Measurements from ENCODE around the gene GJA3. TPM values are rescaled to one million over a fixed set of nuclear protein-coding genes. Genes with fewer than 3 reads are reported as not detected.

GJA3 gene
- 0.33 TPM for polyA plus RNA-seq

- Mint-ChIP-seq H3K36me3 (no peaks in the 10 kb centered on the region), H3K27ac (peak within 1 kb of the TSS; percentile 82 to 88 (median 86)), H3K27me3 (peaks cover 2% of the 10 kb centered on the region), H3K4me3 (peak within 1 kb of the TSS; percentile 87 to 96 (median 96)), H3K4me1 (peaks cover 14 to 18% (median 14%) of the 10 kb centered on the region in 3 donors), H3K9me3 (no peaks in the 10 kb centered on the region)
Measured at GRCh38 chr13:20160306-20161274, at the start of gene GJA3. Gene GJA3 (minus strand): TSS chr13:20161052. CDS start chr13:20143288, 17,764 bp downstream.

- Mint-ChIP-seq H3K27me3 (peaks cover 11% of the 10 kb centered on the region), H3K9me3 (peaks cover 0 to 6% (median 1%) of the 10 kb centered on the region in 3 donors), H3K4me3 (no peak overlapping the region), H3K36me3 (no peaks in the 10 kb centered on the region), H3K27ac (no peak overlapping the region), H3K4me1 (no peaks in the 10 kb centered on the region)
Measured at GRCh38 chr13:20209948-20210347, 49.1 kb upstream of the GJA3 start.

DNA sequence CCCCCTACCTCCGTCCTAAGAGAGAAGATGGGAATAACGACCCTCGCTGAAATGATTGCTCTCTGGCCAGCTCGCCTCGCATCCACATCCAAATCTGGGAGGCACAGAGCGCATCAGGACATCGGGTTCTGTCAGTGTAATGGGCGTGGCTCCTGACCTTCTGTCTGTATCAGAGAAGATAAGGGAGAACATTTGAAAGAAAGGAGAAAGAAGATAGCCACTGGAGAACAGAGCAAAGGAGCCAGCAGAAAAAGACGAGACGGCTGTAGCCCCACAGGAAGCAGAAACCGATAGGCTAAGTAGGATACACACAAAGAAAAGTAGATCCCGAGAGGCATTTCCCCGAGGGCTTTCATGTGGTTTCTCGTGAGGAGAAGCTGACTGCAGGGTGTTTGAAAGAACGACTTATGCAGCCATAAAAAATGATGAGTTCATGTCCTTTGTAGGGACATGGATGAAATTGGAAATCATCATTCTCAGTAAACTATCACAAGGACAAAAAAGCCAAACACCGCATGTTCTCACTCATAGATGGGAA lies 45.9 kb upstream of the GJA3 start:
- Mint-ChIP-seq H3K27ac (peak overlapping the region in 1 of 3 donors; percentile 65), H3K4me3 (no peak overlapping the region), H3K4me1 (no peaks in the 10 kb centered on the region), H3K9me3 (peaks cover 0 to 1% (median 0%) of the 10 kb centered on the region in 3 donors), H3K27me3 (peaks cover 5% of the 10 kb centered on the region), H3K36me3 (no peaks in the 10 kb centered on the region)

- Mint-ChIP-seq H3K4me3 (no peak overlapping the region), H3K9me3 (peaks cover 0 to 4% (median 0%) of the 10 kb centered on the region in 3 donors), H3K27me3 (peaks cover 5% of the 10 kb centered on the region), H3K27ac (no peak overlapping the region), H3K36me3 (no peaks in the 10 kb centered on the region), H3K4me1 (no peaks in the 10 kb centered on the region)
Measured at GRCh38 chr13:20206065-20206697, 45.3 kb upstream of the GJA3 start.

DNA sequence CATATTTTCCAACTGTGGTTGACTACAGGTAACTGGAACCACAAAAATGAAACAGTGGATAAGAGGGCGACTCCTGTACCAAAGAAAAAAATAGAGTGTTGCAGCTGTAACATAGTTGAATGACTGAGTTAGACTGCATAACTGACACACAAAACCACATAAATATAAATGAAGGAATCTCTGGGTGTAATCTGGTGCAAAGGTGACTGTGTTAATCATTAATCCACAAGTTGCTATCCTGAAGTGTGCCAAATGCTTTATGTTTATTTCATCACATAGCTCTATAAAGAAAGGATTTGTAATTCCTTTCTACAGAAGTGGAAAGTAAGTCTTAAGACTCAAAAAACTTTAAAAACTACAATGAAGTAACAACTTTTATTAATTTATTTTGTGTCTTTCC lies 37.9 kb upstream of the GJA3 start:
- Mint-ChIP-seq H3K4me1 (peaks cover 6 to 13% (median 6%) of the 10 kb centered on the region in 3 donors), H3K4me3 (no peak overlapping the region), H3K27me3 (peaks cover 32% of the 10 kb centered on the region), H3K36me3 (peaks cover 4% of the 10 kb centered on the region), H3K27ac (no peak overlapping the region), H3K9me3 (peaks cover 0 to 4% (median 2%) of the 10 kb centered on the region in 3 donors)

DNA sequence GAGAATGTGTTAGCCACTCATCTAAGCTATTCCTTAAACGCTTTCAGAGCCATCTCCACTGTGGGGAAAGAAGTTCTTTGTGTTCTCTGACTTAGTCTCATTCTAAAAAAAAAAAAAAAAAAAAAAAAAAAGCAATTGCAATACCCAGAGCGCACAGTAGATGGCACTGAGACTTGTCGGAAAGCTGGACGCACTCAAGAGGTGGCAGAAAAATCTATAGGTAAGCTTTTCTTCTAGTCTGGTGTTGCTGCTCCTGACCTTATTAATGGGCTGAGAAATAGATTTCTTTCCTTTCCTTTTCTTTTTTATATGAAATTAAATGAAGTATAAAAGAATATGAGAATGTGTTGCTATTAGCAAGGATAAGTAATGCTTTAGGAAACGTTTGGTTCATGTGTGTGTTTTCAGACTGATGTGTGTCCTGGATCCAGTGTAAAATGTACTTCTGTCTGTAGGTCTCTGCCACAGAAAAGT lies 36.5 kb upstream of the GJA3 start:
- no peak overlapping the region for H3K27ac Mint-ChIP-seq
- peaks cover 36% of the 10 kb centered on the region for H3K27me3 Mint-ChIP-seq
- H3K4me1 Mint-ChIP-seq: peaks cover 8 to 16% (median 8%) of the 10 kb centered on the region in 3 donors
- H3K36me3 Mint-ChIP-seq: peaks cover 4% of the 10 kb centered on the region
- H3K4me3 Mint-ChIP-seq: no peak overlapping the region
- peaks cover 0 to 4% (median 2%) of the 10 kb centered on the region in 3 donors for H3K9me3 Mint-ChIP-seq

DNA sequence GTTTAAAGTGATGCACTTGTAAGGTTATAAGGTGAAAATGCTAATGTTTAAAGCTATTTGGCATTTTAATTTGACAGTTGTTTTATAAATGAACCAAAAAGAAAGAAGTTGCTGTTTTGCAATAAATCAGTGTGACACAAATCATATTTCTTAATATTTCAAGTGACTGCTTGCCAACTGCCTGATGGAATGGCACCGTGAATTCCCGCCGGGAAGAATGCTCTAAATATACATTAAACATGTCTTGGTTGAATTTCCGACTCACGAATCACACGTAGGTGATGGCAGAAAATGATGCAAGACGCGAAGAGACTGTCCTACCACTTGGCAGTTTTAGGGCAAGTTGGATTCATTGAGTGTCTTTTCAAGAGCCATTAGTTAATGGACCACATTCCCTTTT lies 34.9 kb upstream of the GJA3 start:
- Mint-ChIP-seq H3K36me3 (peaks cover 3% of the 10 kb centered on the region), H3K9me3 (peaks cover 0 to 2% (median 0%) of the 10 kb centered on the region in 3 donors), H3K27me3 (peaks cover 49% of the 10 kb centered on the region), H3K4me1 (peaks cover 8 to 19% (median 10%) of the 10 kb centered on the region in 3 donors), H3K4me3 (no peak overlapping the region), H3K27ac (no peak overlapping the region)

- Mint-ChIP-seq H3K9me3 (no peaks in the 10 kb centered on the region), H3K4me1 (peaks cover 8 to 19% (median 10%) of the 10 kb centered on the region in 3 donors), H3K27me3 (peaks cover 52% of the 10 kb centered on the region), H3K36me3 (peaks cover 1% of the 10 kb centered on the region), H3K27ac (peak overlapping the region; percentile 12 to 74 (median 17)), H3K4me3 (peak overlapping the region; percentile 24 to 92 (median 79))
Measured at GRCh38 chr13:20193907-20194631, 33.2 kb upstream of the GJA3 start.

DNA sequence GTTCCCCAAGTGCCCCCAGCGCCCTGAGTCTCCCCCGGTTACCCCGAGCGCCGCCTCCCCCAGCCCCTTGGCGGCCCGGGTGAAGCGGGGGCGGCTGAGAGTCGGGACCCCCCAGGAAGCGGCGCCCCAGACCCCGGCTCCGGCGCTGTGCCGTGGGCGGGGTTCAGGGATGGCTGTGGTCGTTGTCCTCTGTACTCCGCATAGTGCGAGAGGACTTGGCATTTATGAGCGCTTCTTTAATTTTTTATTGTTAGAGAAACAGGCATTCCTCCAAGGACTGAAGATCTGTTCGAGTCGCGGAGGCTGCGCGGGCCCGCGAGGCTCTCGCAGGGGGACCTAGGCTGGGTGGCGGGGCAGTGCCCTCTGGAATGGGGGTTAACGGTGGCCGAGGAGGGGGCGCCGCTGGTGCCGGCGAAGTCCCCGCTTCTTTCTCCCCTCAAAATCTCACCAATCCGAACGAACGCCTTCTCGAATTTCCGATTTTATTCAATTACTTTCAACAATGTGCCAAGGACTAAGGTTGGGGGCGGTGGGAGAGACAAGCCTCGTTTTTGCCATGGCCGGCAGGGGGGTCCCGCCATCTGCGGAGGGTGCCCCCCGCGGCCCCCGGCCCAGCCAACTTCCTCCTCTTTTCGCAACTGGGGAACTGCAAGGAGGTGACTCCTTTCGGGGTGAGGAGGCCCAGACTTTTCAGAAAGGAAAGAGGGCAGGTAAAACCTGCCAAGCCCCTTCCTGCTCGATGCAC lies 32.5 kb upstream of the GJA3 start:
- Mint-ChIP-seq H3K36me3 (peaks cover 1% of the 10 kb centered on the region), H3K27me3 (peaks cover 52% of the 10 kb centered on the region), H3K4me1 (peaks cover 8 to 19% (median 11%) of the 10 kb centered on the region in 3 donors), H3K9me3 (no peaks in the 10 kb centered on the region), H3K27ac (peak overlapping the region in 2 of 3 donors; percentile 17 to 74), H3K4me3 (peak overlapping the region; percentile 24 to 92 (median 79))

GRCh38 chr13:20192836-20193161 lies 31.9 kb upstream of the GJA3 start, which contains the start of gene GJB2:
Gene GJB2 (minus strand): TSS chr13:20192938. CDS start chr13:20189581, 3,357 bp downstream.
- H3K27me3 Mint-ChIP-seq: peaks cover 47% of the 10 kb centered on the region
- peaks cover 4% of the 10 kb centered on the region for H3K36me3 Mint-ChIP-seq
- H3K27ac Mint-ChIP-seq: peak within 1 kb of the TSS in 2 of 3 donors; percentile 17 to 74
- peaks cover 8 to 19% (median 11%) of the 10 kb centered on the region in 3 donors for H3K4me1 Mint-ChIP-seq
- H3K9me3 Mint-ChIP-seq: no peaks in the 10 kb centered on the region
- peak within 1 kb of the TSS; percentile 69 to 92 (median 83) for H3K4me3 Mint-ChIP-seq

- peaks cover 47% of the 10 kb centered on the region for H3K27me3 Mint-ChIP-seq
- no peak overlapping the region for H3K27ac Mint-ChIP-seq
- H3K4me1 Mint-ChIP-seq: peaks cover 8 to 18% (median 11%) of the 10 kb centered on the region in 3 donors
- H3K9me3 Mint-ChIP-seq: no peaks in the 10 kb centered on the region
- H3K36me3 Mint-ChIP-seq: peaks cover 4% of the 10 kb centered on the region
- H3K4me3 Mint-ChIP-seq: peak overlapping the region; percentile 69 to 92 (median 80)
Measured at GRCh38 chr13:20192158-20192835, 31.4 kb upstream of the GJA3 start.

GRCh38 chr13:20191311-20192157 lies 30.7 kb upstream of the GJA3 start:
- Mint-ChIP-seq H3K4me3 (peak overlapping the region; percentile 69 to 92 (median 80)), H3K27ac (no peak overlapping the region), H3K27me3 (peaks cover 49% of the 10 kb centered on the region), H3K4me1 (peaks cover 8 to 18% (median 11%) of the 10 kb centered on the region in 3 donors), H3K36me3 (peaks cover 4% of the 10 kb centered on the region), H3K9me3 (no peaks in the 10 kb centered on the region)

Measured in IgD-negative memory B cell (primary cell).